ENCODE results near the gene MAP4K4. TPM values are rescaled to one million over a fixed set of nuclear protein-coding genes. Genes with fewer than 3 reads are reported as not detected.
"Not testable (repeated sequence)": the region's sequence is repeated elsewhere in the genome, so short reads cannot be mapped to it uniquely, and the experiment has no call there.

MAP4K4 gene
- total RNA-seq, 1 donor from 2014 or later: 427 TPM

DNA sequence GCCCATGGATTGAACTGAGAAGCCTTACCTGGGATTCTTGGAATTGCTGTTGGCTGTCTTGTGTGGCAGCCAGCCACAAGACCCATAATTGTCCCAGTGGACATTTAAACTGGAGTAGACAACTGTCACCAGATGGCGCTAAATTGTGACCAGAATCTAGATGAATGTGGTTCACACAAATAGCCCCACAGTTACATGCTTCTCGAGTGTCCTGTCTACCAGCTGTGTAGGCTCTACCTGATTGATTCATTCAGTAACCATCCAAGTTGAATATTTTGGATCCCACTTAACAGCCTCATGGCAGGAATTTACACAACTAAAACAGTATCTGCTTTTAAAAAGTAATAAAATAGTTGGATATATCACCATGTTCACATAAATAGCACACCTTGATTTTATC, 73.2 kb downstream of the MAP4K4 start:
- H3K9me3 Mint-ChIP-seq (ENCODE audit: unreplicated experiment): no peaks in the 10 kb centered on the region
- H3K4me1 Mint-ChIP-seq (ENCODE audit: unreplicated experiment): peaks cover 81% of the 10 kb centered on the region
- DNase-seq (ENCODE audit: low spot score): peak; percentile 32
- peaks cover 4% of the 10 kb centered on the region for H3K36me3 Mint-ChIP-seq (ENCODE audit: low read depth, unreplicated experiment)
- H3K4me3 Mint-ChIP-seq (ENCODE audit: unreplicated experiment): no peak overlapping the region
- H3K27me3 Mint-ChIP-seq (ENCODE audit: unreplicated experiment): no peaks in the 10 kb centered on the region
- peak overlapping the region; percentile 77 for H3K27ac Mint-ChIP-seq (ENCODE audit: unreplicated experiment)
- TF ChIP-seq, protein P1, sequence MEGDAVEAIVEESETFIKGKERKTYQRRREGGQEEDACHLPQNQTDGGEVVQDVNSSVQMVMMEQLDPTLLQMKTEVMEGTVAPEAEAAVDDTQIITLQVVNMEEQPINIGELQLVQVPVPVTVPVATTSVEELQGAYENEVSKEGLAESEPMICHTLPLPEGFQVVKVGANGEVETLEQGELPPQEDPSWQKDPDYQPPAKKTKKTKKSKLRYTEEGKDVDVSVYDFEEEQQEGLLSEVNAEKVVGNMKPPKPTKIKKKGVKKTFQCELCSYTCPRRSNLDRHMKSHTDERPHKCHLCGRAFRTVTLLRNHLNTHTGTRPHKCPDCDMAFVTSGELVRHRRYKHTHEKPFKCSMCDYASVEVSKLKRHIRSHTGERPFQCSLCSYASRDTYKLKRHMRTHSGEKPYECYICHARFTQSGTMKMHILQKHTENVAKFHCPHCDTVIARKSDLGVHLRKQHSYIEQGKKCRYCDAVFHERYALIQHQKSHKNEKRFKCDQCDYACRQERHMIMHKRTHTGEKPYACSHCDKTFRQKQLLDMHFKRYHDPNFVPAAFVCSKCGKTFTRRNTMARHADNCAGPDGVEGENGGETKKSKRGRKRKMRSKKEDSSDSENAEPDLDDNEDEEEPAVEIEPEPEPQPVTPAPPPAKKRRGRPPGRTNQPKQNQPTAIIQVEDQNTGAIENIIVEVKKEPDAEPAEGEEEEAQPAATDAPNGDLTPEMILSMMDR (IDR thresholded peaks at IDR 0.05; ENCODE audit: unreplicated experiment): no peak

DNA sequence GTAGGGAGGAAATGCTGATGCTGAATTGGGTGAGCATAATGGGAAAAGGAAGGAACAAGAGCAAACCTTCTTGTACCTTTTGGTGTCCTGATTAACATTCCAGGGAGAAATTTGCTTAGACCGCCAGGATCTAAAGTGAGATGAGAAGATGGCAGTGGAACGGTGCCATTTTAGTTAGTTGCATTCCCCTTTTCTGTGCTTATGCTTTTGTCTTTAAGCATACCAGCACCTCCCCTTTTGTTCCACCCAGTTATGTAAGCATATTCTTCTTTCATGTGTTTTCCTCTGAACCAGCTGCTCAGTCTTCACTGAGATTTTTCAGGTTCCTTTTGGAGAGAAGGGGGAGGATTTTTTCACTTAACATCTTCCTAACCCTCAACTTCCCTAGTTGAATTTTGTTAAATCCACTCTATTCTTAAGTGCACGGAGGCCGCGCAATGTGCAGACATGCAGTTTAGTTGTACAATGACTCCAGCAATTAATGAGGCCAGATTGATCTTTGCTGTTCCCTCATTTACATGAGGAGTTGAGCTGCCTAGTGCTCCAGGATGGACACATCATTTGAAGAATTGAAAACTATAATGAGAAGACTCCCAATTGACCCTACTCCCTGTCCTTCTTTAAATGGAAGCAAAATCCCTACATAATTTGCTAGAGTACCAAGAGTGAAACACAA, 73.9 kb downstream of the MAP4K4 start:
- no peak for DNase-seq (ENCODE audit: low spot score)
- Mint-ChIP-seq H3K4me3 (ENCODE audit: unreplicated experiment) (no peak overlapping the region), H3K36me3 (ENCODE audit: low read depth, unreplicated experiment) (peaks cover 4% of the 10 kb centered on the region), H3K4me1 (ENCODE audit: unreplicated experiment) (peaks cover 82% of the 10 kb centered on the region), H3K27ac (ENCODE audit: unreplicated experiment) (peak overlapping the region; percentile 77), H3K9me3 (ENCODE audit: unreplicated experiment) (no peaks in the 10 kb centered on the region), H3K27me3 (ENCODE audit: unreplicated experiment) (no peaks in the 10 kb centered on the region)
- TF ChIP-seq, protein P1 (IDR thresholded peaks at IDR 0.05; ENCODE audit: unreplicated experiment): no peak

DNA sequence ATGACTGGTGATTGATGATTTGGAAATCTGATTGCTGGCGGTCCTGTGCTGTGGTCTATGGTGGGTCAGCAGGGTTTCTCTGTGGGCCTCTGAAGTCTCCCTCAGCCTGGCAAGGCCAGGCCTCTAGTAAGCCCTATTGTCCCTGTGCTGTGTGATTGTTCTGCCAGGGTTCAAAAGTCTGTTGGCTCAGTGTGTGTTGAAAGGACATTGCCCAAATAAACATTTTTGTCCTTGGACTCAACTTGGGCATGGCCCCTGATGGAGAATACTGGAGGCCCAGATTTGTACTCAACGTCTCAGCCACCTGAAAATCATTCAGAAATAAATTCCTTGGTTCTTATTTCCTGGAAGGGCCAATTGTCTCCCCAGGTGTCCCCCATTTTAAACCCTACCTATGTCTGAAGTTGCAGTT, 74.4 kb downstream of the MAP4K4 start:
- Mint-ChIP-seq H3K36me3 (ENCODE audit: low read depth, unreplicated experiment) (peaks cover 4% of the 10 kb centered on the region), H3K9me3 (ENCODE audit: unreplicated experiment) (no peaks in the 10 kb centered on the region), H3K27ac (ENCODE audit: unreplicated experiment) (peak overlapping the region; percentile 98), H3K4me3 (ENCODE audit: unreplicated experiment) (no peak overlapping the region), H3K27me3 (ENCODE audit: unreplicated experiment) (no peaks in the 10 kb centered on the region), H3K4me1 (ENCODE audit: unreplicated experiment) (peaks cover 79% of the 10 kb centered on the region)
- DNase-seq (ENCODE audit: low spot score): no peak
- TF ChIP-seq, protein P1 (IDR thresholded peaks at IDR 0.05; ENCODE audit: unreplicated experiment): no peak

DNA sequence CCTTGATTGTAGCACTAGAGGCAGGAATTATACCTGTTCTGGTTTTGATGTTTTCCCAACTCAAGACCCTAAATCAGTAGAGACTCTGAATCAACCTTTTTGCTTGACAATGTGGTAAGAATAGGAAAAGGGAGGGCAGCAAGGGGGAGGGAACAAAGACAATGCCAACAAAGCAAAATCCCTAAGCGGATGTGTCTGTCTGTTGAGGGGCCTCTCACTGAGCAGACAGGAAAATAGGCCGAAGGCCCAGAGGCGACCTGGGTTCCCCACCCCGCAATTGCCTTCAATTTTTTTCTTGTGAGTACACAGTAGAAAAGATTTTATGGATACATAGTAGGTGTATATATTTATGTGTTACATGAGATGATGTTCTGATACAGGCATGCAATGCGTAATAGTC, 75.6 kb downstream of the MAP4K4 start:
- DNase-seq (ENCODE audit: low spot score): peak; percentile 44
- H3K36me3 Mint-ChIP-seq (ENCODE audit: low read depth, unreplicated experiment): peaks cover 4% of the 10 kb centered on the region
- TF ChIP-seq, protein P1 (IDR thresholded peaks at IDR 0.05; ENCODE audit: unreplicated experiment): no peak
- peaks cover 4% of the 10 kb centered on the region for H3K27me3 Mint-ChIP-seq (ENCODE audit: unreplicated experiment)
- peak overlapping the region; percentile 98 for H3K27ac Mint-ChIP-seq (ENCODE audit: unreplicated experiment)
- H3K4me1 Mint-ChIP-seq (ENCODE audit: unreplicated experiment): peaks cover 82% of the 10 kb centered on the region
- H3K9me3 Mint-ChIP-seq (ENCODE audit: unreplicated experiment): no peaks in the 10 kb centered on the region
- no peak overlapping the region for H3K4me3 Mint-ChIP-seq (ENCODE audit: unreplicated experiment)

DNA sequence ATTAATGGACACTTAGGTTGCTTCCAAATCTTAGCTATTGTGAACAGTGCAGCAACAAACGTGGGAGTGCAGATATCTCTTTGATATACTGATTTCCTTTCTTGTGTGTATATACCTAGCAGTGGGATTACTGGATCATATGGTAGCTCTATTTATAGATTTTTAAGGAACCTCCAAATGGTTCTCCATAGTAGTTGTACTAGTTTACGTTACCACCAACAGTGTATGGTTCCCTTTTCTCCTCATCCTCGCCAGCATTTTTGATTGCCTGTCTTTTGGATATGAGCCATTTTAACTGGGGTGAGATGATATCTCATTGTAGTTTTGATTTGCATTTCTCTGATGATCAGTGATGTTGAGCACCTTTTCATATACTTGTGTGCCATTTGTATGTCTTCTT, 76.5 kb downstream of the MAP4K4 start:
- H3K27ac Mint-ChIP-seq (ENCODE audit: unreplicated experiment): peak overlapping the region; percentile 92
- H3K36me3 Mint-ChIP-seq (ENCODE audit: low read depth, unreplicated experiment); H3K27me3 Mint-ChIP-seq (ENCODE audit: unreplicated experiment); H3K9me3 Mint-ChIP-seq (ENCODE audit: unreplicated experiment); DNase-seq (ENCODE audit: low spot score): not testable (repeated sequence)
- H3K4me3 Mint-ChIP-seq (ENCODE audit: unreplicated experiment): peak overlapping the region; percentile 40
- peaks cover 82% of the 10 kb centered on the region for H3K4me1 Mint-ChIP-seq (ENCODE audit: unreplicated experiment)

Measured in endothelial cell (in vitro differentiated cells).